Nephron progenitor cell (in vitro differentiated cells): ENCODE results near the gene A2M.

Experiments
- DNase-seq: peaks from one replicate; pipeline ENCODE4 v3.0.0; 2021
- H3K27ac Mint-ChIP-seq: 2 replicates; pipeline ENCODE4 v1.8.0; 2021; ENCODE audit warnings: mild to moderate bottlenecking, moderate library complexity, mixed read lengths
- H3K27me3 Mint-ChIP-seq: 2 replicates; pipeline ENCODE4 v1.8.0; 2021; ENCODE audit warnings: mild to moderate bottlenecking, low read depth, mixed read lengths; ENCODE audit not compliant: poor library complexity
- H3K36me3 Mint-ChIP-seq: 2 replicates; pipeline ENCODE4 v1.8.0; 2021; ENCODE audit warnings: low read depth, mixed read lengths
- H3K4me1 Mint-ChIP-seq: 2 replicates; pipeline ENCODE4 v1.8.0; 2021; ENCODE audit warnings: mixed read lengths
- H3K4me3 Mint-ChIP-seq: 2 replicates; pipeline ENCODE4 v1.8.0; 2021; ENCODE audit warnings: mild to moderate bottlenecking, moderate library complexity, mixed read lengths
- H3K9me3 Mint-ChIP-seq: 2 replicates; pipeline ENCODE4 v1.8.0; 2021; ENCODE audit warnings: mild to moderate bottlenecking, moderate library complexity, mixed read lengths
- TF ChIP-seq, protein P1 (sequence below): fragments of 200-600 bp; sonication (generic); IDR thresholded peaks from 2 replicates; pipeline ENCODE4 v1.5.0; 2021; ENCODE audit warnings: antibody characterized with exemption

The A2M gene

DNA sequence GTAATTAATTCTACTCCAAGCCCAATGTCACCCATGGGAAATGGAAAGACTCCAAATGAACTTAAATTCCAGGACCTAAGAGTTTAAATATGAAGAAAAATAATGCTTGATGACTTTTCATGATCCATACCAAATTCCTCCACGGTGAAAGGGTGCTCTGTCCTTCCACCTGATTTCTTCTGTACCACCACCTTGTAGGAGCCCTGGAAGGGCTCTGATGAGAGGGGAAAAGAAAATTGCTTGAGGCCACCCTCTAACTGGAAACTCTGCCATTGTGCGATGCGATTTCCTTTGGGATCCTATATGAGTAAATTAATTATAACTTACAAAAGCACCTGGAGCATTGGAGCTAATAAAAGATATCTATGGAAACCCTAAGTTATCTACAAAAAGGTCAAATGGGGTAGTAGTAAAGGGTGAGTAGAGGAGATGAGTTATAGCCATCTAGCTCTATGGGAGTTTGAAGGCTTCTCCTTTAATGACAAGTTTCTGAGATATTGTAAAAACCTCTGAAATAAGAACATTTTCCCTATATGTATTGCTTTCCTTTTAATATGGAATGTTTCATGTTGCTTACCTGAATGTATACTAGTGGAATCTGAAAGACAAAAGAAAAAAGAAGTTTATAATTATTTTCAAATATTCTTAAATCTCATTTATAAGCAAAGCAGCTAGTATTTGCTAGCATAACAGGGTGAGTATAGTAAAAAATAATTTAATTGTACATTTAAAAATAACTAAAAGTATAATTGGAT, 5.8 kb downstream of the A2M start:
- Mint-ChIP-seq H3K4me3 (no peak overlapping the region), H3K4me1 (no peaks in the 10 kb centered on the region), H3K9me3 (no peaks in the 10 kb centered on the region), H3K27ac (no peak overlapping the region), H3K27me3 (peaks cover 2% of the 10 kb centered on the region), H3K36me3 (no peaks in the 10 kb centered on the region)
- DNase-seq, result no peak
- TF ChIP-seq, protein P1, sequence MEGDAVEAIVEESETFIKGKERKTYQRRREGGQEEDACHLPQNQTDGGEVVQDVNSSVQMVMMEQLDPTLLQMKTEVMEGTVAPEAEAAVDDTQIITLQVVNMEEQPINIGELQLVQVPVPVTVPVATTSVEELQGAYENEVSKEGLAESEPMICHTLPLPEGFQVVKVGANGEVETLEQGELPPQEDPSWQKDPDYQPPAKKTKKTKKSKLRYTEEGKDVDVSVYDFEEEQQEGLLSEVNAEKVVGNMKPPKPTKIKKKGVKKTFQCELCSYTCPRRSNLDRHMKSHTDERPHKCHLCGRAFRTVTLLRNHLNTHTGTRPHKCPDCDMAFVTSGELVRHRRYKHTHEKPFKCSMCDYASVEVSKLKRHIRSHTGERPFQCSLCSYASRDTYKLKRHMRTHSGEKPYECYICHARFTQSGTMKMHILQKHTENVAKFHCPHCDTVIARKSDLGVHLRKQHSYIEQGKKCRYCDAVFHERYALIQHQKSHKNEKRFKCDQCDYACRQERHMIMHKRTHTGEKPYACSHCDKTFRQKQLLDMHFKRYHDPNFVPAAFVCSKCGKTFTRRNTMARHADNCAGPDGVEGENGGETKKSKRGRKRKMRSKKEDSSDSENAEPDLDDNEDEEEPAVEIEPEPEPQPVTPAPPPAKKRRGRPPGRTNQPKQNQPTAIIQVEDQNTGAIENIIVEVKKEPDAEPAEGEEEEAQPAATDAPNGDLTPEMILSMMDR, result no peak

DNA sequence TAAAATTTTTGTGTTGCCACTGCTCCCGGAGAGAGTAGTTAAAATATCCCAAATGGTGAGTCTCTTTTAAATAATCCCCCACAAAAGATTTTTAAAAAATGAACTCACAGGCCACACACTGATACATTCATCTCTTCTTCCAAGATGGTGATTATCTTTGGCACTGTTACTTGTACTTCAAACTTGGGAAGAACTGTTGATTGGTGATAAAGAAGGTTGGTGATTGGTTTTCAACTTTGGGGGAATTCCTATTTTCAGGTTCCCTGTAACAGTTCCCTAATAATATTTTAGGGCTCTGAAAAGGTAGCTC, 6.6 kb downstream of the A2M start:
- DNase-seq, result no peak
- no peaks in the 10 kb centered on the region for H3K9me3 Mint-ChIP-seq
- no peak overlapping the region for H3K4me3 Mint-ChIP-seq
- no peaks in the 10 kb centered on the region for H3K4me1 Mint-ChIP-seq
- no peak overlapping the region for H3K27ac Mint-ChIP-seq
- H3K36me3 Mint-ChIP-seq, result no peaks in the 10 kb centered on the region
- H3K27me3 Mint-ChIP-seq, result peaks cover 2% of the 10 kb centered on the region
- TF ChIP-seq, protein P1, result no peak

DNA sequence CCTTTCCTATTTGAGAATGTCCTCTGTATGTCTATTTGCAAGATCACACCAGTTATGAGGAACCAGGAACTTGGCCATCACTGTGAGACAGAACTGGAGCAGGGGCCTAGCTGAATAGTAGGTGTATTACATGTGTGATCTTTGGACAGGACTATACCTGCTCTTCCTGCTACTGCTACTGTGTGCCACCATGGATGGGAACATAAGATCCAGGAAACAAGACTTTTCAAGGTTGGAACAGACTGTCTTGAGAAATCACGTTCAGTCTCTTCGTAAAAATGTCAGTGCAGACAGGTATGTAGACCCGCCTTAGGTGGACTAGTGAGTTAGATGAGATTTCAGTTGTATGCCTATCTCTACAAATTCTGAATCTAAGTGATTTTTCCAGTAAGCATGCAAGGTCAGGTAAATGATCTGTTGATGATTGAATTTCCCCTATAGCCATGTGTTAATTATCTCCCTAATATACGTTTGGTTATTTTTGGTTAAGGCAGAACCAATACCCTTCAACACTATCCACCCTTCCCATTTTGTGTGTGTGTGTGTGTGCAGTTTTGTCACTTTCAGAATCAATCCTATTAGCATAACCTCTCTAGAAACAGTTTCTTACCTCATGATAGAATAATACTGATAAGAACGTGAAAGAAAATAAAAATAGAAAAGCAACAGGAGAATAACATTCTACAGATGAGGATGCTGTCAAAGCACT, 7.1 kb downstream of the A2M start:
- TF ChIP-seq, protein P1, result no peak
- Mint-ChIP-seq H3K27ac (no peak overlapping the region), H3K4me1 (no peaks in the 10 kb centered on the region), H3K36me3 (no peaks in the 10 kb centered on the region), H3K9me3 (no peaks in the 10 kb centered on the region), H3K27me3 (peaks cover 2% of the 10 kb centered on the region), H3K4me3 (no peak overlapping the region)
- DNase-seq, result no peak

DNA sequence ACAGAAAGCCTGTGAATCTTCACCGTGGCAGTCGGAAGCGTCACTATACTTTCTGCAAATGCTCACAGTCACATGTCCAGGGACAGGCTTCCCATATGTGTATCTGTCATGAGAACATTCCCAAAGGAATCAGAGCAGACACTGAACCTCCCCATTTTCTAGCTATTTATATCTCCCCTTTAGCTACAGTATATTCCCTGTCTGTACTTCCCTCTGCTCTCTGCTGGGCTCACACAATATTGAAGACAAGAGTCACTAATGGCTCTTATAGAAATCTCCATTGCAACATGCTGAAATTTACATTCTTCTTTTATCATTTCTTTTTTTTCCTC, 8.2 kb downstream of the A2M start:
- H3K27me3 Mint-ChIP-seq, result peaks cover 2% of the 10 kb centered on the region
- no peak overlapping the region for H3K27ac Mint-ChIP-seq
- TF ChIP-seq, protein P1, result no peak
- no peak overlapping the region for H3K4me3 Mint-ChIP-seq
- H3K4me1 Mint-ChIP-seq, result no peaks in the 10 kb centered on the region
- DNase-seq, result no peak
- no peaks in the 10 kb centered on the region for H3K36me3 Mint-ChIP-seq
- H3K9me3 Mint-ChIP-seq, result no peaks in the 10 kb centered on the region

DNA sequence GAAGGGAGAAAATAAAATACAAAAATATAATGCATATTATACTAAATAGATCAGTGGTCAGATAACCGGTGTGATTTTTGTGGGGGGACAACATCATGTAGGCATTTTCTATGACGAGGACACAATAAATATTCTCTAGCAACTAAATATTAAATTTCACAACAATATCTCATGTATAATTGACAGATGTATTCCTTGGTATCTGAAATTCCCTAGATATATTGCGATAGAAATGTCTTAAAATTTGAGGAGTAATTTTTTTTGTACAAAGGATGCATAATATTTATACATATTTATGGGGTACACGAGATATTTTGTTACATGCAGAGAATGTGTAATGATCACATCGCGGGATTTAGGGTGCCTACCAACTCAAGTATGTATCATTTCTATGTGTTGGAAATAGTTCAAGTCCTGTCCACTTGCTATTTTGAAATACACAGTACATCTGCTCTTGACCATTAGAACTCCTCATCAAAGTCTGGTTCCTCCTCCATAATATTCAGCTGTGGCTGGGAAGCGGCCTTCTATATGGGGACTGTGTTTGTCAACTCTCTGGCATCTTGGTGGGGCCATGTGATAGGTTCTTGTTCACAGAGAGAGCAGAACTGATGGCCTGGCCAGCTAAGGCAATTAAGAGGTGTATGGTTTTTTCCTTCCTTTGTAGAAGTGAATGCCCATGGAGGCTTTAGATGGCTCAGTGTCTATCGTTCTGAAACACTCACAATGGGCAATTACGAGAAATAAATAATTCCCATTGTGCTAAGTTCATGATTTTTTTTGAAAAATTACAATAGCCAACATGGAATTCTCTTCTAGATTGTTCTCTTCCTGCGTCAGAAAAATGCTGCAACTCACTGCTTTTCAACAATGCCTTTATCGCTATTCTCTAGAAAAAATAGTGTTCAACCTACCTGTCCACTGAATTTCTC, 8.8 kb downstream of the A2M start:
- TF ChIP-seq, protein P1, result no peak
- H3K4me1 Mint-ChIP-seq, result no peaks in the 10 kb centered on the region
- H3K27ac Mint-ChIP-seq, result no peak overlapping the region
- peaks cover 2% of the 10 kb centered on the region for H3K27me3 Mint-ChIP-seq
- DNase-seq, result no peak
- no peak overlapping the region for H3K4me3 Mint-ChIP-seq
- no peaks in the 10 kb centered on the region for H3K9me3 Mint-ChIP-seq
- no peaks in the 10 kb centered on the region for H3K36me3 Mint-ChIP-seq
